ENCODE data around the gene ASTN2.

DNA sequence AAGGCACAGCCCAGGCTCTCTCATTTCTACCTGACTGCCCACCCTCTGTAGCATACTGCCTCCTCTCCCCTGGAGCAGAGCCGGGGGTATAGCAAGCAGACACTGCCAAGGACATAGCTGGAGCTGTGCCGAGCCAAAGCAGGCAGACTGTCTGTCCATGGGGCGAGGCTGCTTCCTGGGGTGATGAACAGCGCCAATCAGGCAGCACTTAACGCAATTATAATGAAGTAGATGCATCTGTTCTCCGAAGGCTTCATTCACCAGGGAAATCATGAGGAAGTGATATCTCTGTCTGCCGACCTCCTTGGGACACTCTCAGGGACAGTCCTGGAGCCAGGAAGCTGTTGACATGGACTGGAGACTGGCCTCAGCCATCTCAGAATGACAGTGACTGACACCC is 230.7 kb downstream of the ASTN2 start:
- TF ChIP-seq, protein P1, sequence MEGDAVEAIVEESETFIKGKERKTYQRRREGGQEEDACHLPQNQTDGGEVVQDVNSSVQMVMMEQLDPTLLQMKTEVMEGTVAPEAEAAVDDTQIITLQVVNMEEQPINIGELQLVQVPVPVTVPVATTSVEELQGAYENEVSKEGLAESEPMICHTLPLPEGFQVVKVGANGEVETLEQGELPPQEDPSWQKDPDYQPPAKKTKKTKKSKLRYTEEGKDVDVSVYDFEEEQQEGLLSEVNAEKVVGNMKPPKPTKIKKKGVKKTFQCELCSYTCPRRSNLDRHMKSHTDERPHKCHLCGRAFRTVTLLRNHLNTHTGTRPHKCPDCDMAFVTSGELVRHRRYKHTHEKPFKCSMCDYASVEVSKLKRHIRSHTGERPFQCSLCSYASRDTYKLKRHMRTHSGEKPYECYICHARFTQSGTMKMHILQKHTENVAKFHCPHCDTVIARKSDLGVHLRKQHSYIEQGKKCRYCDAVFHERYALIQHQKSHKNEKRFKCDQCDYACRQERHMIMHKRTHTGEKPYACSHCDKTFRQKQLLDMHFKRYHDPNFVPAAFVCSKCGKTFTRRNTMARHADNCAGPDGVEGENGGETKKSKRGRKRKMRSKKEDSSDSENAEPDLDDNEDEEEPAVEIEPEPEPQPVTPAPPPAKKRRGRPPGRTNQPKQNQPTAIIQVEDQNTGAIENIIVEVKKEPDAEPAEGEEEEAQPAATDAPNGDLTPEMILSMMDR (IDR thresholded peaks at IDR 0.05 in 8 of 11, conservative IDR thresholded peaks at IDR 0.05 in 3 of 11) = no peak
- TF ChIP-seq POLR2A (IDR thresholded peaks at IDR 0.05) = no peak

All from spleen (tissue), 7 donors.